ENCODE data around the gene ACTG1. TPM values are rescaled to one million over a fixed set of nuclear protein-coding genes. Genes with fewer than 3 reads are reported as not detected.

Gene ACTG1
- total and polyA plus RNA-seq, 9 of the 15 experiments (the other 6 are each of a cell fraction or from before 2014, with no cell fraction given), result 224 to 1,775 (median 568) TPM

DNA sequence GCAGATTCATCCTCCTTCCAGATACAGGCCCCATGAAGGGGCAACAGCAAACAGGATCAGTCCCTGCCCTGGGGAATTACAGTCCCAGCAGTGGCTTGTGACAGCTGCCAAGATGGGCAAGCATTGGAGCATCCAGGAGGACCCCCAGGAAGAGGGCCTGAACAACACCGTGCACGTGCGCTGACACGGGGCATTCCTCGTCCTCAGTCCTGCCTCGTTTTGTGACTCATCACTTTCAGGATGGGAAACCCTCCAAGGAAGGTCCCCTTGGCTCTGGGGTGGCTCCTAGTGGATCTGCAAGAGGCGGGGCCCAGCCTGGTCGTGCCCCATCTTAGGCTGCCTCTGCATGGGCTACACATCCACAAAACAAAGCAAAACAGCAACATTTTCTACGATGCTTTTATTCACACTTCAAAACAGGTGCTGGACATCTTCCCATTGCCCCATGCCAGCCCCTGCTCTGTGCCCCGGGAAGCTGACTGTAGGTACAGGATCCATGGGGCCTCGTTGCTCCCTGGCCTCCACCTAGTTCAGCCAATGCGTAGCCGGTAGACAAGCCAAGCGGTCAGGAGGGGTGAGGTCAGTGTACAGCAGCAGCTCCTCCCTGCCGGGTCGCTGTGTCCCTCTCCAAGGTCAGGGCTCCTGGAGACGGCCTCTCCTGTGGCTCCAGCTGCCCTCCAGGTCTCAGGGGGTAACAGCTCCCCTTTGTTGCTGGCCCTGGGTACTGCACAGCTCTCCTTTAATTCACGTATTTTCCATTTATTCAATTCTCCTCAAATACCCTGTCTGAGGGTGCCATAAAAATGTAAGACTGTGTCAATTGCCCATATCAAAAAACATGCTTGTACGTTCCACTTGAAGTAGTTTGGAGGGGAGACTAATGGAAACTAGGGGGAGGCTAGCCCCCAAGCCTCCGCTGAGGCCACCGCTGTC is 32.2 kb downstream of the ACTG1 start (continued):
- TF ChIP-seq RAD21 (CRISPR knock-in tag; conservative IDR thresholded peaks at IDR 0.05 in 1 of 2, IDR thresholded peaks at IDR 0.05 in 1 of 2) (peak in 1 of 2 experiments; percentile 28; a peak in 1 of 4 replicates), ZNF561 (CRISPR knock-in tag; conservative IDR thresholded peaks at IDR 0.05) (no peak), GATAD2B (IDR thresholded peaks at IDR 0.05; ENCODE audit: borderline replicate concordance) (no peak), ZNF512 (tag; IDR thresholded peaks at IDR 0.05) (no peak)
- TF ChIP-seq, protein P1, sequence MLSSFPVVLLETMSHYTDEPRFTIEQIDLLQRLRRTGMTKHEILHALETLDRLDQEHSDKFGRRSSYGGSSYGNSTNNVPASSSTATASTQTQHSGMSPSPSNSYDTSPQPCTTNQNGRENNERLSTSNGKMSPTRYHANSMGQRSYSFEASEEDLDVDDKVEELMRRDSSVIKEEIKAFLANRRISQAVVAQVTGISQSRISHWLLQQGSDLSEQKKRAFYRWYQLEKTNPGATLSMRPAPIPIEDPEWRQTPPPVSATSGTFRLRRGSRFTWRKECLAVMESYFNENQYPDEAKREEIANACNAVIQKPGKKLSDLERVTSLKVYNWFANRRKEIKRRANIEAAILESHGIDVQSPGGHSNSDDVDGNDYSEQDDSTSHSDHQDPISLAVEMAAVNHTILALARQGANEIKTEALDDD (IDR thresholded peaks at IDR 0.05), result no peak
- TF ChIP-seq, protein P2, sequence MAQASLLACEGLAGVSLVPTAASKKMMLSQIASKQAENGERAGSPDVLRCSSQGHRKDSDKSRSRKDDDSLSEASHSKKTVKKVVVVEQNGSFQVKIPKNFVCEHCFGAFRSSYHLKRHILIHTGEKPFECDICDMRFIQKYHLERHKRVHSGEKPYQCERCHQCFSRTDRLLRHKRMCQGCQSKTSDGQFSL (CRISPR knock-in tag; IDR thresholded peaks at IDR 0.05), result no peak
- TF ChIP-seq, protein P2 (tag; IDR thresholded peaks at IDR 0.05), result no peak

Data from K562 (cell line).